Stimulated activated effector memory CD8-positive, alpha-beta T cell treated with anti-CD3 and anti-CD28 coated beads, Interleukin-12 subunit alpha, Interleukin-12 subunit beta, amount 100 ng/mL, for 72 hours (primary cell): ENCODE measurements around the gene CAT.

Experiments
- ATAC-seq: fragments of 150-1000 bp; cut with Tn5 transposase; 2 replicates; pipeline ENCODE4 v1.10.0; 2021
- DNase-seq, 2 donors: peaks; one replicate each; pipeline ENCODE4 v3.0.0; 2021 to 2022; ENCODE audit warnings: low spot score in 2 of 2
- H3K27ac Mint-ChIP-seq: one replicate; pipeline ENCODE4 v1.8.0; 2022; ENCODE audit warnings: mild to moderate bottlenecking, mixed read lengths
- H3K36me3 Mint-ChIP-seq: one replicate; pipeline ENCODE4 v1.8.0; 2022; ENCODE audit warnings: mild to moderate bottlenecking, mixed read lengths
- H3K4me1 Mint-ChIP-seq: one replicate; pipeline ENCODE4 v1.8.0; 2022; ENCODE audit warnings: mixed read lengths
- H3K4me3 Mint-ChIP-seq: one replicate; pipeline ENCODE4 v1.8.0; 2022; ENCODE audit warnings: mild to moderate bottlenecking, mixed read lengths
- H3K9me3 Mint-ChIP-seq: one replicate; pipeline ENCODE4 v1.8.0; 2022; ENCODE audit warnings: mixed read lengths

Gene CAT

DNA sequence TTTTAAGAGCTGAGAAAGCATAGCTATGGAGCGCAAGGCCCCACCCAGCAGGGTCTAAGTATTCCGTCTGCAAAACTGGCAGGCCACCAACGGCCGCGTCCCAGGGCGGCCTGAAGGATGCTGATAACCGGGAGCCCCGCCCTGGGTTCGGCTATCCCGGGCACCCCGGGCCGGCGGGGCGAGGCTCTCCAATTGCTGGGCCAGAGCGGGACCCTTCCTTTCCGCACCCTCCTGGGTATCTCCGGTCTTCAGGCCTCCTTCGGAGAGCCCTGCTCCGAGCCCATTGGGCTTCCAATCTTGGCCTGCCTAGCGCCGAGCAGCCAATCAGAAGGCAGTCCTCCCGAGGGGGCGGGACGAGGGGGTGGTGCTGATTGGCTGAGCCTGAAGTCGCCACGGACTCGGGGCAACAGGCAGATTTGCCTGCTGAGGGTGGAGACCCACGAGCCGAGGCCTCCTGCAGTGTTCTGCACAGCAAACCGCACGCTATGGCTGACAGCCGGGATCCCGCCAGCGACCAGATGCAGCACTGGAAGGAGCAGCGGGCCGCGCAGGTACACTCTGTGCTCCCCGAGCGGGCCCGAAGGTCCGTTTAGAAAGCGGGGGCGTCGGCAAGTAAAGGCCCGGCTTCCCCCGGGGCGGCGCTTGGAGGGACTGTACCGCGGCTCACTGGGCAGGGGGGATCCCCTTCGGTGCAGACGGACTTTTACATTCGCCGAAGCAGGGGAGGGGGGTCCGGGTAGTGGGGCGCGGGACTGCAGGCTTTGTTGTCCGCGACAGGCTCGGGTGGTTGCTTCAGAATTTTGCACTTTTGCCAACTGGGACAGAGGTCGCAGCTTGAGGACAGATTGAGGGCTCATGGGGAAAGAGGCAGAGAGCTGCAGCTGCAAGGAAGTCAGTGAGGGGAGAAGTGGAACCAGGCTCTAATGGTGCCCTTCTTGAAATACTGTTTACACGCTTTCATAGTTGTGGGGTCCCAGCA is at the start of gene CAT:
TSS of gene CAT (plus strand) at position 406 of the 979 bp plus-strand sequence. CDS start at position 486, 80 bp downstream.
- Mint-ChIP-seq H3K4me1 (peaks cover 24% of the 10 kb centered on the region), H3K36me3 (no peaks in the 10 kb centered on the region), H3K27ac (peak within 1 kb of the TSS; percentile 97), H3K9me3 (no peaks in the 10 kb centered on the region), H3K4me3 (peak within 1 kb of the TSS; percentile 98)
- ATAC-seq (peak; percentile 99), DNase-seq (peak; percentile 92 to 99)

DNA sequence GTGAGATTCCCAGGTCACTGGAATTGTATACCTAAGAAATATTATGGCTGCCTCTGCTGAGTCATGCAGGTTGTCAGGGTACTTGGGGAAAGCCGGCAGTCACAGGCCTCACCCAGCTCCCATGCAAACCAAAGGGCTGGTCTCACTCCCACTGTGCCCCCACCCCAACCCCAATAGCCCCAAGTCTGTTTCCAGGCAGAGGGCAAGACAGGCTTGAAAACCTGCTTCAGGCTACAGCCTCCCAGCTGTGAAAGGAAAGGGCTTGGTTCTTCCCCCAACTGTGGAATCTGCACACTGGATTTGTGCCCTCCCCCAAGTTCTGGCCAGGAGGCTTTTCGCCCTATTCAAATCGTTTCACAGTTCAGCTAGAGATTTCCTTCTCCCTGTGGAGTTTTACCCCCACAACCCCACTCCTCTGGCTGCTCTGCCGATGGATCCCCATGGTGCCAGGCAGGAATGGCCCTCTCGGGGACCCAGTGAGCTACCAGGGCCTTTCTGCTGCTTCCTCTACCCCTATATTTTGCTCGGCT is 43.9 kb upstream of the CAT start:
- ATAC-seq (no peak), DNase-seq (no peak)
- no peaks in the 10 kb centered on the region for H3K4me1 Mint-ChIP-seq
- no peak overlapping the region for H3K4me3 Mint-ChIP-seq
- peaks cover 6% of the 10 kb centered on the region for H3K9me3 Mint-ChIP-seq
- H3K27ac Mint-ChIP-seq, result no peak overlapping the region
- H3K36me3 Mint-ChIP-seq, result no peaks in the 10 kb centered on the region

DNA sequence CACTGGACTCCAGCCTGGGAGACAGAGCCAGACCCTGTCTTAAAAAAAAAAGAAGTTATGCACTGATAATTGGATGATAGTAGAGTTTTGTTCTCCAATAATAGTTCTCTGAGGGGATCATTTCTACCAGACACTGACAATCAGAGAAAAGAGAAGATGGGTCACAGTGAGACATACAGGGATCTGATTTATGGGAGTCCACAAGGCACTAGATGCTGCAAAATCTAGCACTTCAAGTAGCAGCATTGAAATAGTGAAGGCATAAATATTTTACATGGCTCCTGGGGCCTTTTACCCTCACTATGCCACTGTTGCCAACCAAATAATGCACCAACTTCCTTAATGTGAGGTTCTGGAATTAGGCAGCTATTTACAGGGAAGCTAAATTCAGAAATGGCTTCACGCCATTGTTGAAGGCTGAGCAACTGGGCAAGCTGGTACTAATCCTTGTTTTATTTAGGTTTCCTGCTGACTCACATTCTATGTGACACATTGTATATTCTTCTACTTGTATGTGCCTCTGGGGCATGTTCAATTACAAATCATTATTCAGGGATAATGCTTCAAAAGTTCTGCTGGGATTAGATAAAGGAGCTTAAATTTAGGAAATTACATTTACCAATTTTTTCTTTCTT is 42.7 kb upstream of the CAT start:
- Mint-ChIP-seq H3K27ac (no peak overlapping the region), H3K36me3 (no peaks in the 10 kb centered on the region), H3K4me3 (no peak overlapping the region), H3K9me3 (peaks cover 6% of the 10 kb centered on the region), H3K4me1 (no peaks in the 10 kb centered on the region)
- ATAC-seq (no peak), DNase-seq (no peak)

DNA sequence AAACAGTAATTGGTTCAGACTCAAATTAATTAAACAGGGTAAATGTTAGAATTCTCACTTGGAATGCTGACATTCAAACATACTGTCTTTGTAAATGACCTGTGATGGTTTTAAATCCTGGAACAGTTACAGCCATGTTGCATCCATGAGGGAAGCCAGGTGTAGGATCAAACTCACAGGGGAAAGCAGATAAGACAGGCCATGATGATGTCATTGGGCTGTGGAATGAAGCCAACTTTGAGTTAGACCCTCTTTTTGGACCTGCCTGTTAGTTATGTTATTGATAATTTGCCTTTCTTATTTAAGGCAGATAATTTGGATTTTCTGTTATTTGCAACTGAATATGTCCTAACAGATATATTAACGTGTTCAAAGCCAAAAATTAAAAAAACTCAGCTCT is 41.6 kb upstream of the CAT start:
- DNase-seq (no peak), ATAC-seq (no peak)
- Mint-ChIP-seq H3K27ac (no peak overlapping the region), H3K9me3 (peaks cover 6% of the 10 kb centered on the region), H3K4me3 (no peak overlapping the region), H3K4me1 (no peaks in the 10 kb centered on the region), H3K36me3 (no peaks in the 10 kb centered on the region)

DNA sequence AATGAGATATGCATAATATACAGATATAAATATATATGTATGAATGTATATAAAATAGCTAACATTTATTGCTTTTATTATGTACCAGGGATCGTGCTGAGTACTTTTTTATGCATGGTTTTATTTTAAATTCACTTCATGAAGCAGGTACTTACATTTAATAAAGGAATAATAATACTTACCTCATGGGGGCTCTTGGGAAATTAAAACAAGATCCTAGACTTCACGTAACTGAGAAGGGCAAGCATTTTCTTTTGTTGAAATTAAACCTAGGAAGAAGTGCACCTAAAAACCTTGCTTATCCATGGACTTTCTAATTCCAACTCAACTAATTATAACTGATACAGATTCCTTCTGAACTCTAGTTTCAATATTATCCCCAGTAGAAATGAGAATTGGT is 40.9 kb upstream of the CAT start:
- Mint-ChIP-seq H3K9me3 (peaks cover 6% of the 10 kb centered on the region), H3K27ac (no peak overlapping the region), H3K36me3 (no peaks in the 10 kb centered on the region), H3K4me1 (no peaks in the 10 kb centered on the region), H3K4me3 (no peak overlapping the region)
- ATAC-seq (no peak), DNase-seq (no peak)

DNA sequence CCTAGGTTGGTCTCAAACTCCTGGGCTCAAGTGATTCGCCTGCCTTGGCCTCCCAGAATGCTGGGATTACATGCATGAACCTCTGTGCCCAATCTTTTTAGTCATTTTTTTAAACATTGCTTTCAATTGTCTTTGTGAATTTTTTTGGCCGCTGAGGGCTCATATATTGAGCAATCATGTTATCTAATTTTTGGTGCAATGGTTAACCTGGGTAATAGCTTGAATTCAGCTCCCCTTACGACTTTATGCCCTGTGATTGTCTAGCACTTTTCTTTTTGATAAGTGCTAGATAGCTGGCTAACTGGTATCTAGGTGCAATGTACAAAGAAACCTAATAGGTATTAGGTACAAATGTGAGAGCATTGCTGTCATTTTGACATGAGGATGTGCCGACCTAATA is 35.3 kb upstream of the CAT start:
- Mint-ChIP-seq H3K4me3 (no peak overlapping the region), H3K4me1 (peaks cover 17% of the 10 kb centered on the region), H3K9me3 (no peaks in the 10 kb centered on the region), H3K36me3 (no peaks in the 10 kb centered on the region), H3K27ac (no peak overlapping the region)
- ATAC-seq (no peak), DNase-seq (no peak)

DNA sequence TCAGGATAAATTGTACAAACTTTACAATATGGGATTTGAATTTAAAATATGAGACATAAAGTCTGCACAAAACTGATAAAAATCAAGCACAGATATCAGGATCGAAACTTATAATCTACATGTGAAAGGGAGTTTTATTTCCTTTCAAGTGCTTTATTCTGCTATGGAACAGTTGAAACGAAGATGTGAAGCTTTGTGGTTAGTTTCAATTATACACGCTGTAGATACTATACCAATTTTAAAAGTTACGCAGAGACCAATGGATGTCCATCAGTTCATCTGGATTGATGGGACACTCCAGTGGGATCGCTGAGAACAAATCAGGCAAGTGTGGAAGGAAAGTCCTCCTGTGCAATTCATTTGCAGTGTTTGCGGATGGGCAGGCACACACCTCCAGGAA is 34.5 kb upstream of the CAT start:
- no peak for DNase-seq
- Mint-ChIP-seq H3K9me3 (no peaks in the 10 kb centered on the region), H3K27ac (no peak overlapping the region), H3K4me1 (peaks cover 17% of the 10 kb centered on the region), H3K36me3 (no peaks in the 10 kb centered on the region), H3K4me3 (peak overlapping the region; percentile 49)
- ATAC-seq, result no peak

DNA sequence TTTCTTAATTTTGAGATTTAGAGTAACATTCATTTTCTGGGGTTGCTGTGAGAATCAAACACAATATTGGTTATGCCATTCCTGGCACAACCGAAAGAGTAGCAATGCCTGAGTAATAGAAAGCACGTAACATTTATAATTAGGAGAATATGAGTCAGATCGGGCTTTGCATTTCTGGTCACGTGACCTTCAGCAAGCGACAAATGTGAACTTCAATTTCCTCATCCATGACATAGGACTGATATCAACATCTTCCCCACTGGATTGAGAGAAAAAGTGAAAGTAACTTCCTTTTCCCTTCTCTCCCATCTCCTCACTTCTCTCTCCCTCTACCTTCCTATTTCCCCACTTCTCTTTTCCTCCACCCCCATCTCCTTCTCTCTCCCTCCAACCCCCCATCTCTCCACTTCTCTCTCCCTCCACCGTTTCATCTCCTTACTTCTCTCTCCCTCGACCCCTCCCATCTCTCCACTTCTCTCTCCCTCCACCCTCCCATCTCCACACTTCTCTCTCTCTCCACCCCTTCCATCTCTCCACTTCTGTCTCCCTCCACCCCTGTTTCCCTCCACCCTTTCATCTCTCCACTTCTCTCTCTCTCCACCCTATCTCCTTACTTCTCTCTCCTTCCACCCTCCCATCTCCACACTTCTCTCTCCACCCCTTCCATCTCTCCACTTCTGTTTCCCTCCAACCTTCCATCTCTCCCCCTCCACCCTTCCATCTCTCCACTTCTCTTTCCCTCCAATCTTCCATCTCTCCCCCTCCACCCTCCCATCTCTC is 33.5 kb upstream of the CAT start:
- Mint-ChIP-seq H3K9me3 (no peaks in the 10 kb centered on the region), H3K4me1 (peaks cover 17% of the 10 kb centered on the region), H3K36me3 (no peaks in the 10 kb centered on the region), H3K4me3 (peak overlapping the region; percentile 49), H3K27ac (peak overlapping the region; percentile 66)
- ATAC-seq, result peak; percentile 89
- DNase-seq, result no peak

DNA sequence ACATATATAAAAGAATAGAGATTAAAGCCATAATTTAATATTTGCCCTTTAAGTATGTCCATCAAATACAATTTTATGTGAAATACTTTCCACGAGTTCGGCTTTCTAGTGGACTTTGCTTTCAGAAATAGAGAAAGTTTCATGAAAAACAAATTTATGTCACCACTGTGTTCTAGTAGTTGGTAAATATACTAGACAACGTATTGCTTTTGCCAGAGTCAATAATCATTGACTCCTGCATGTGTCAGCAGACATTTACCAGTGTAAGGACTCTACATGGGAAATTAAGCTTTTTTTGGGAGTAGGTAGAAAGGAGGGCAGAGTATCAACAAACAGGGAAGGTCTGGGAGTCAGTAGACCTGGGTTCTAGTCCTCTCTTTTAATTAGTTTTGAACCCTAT is 32.3 kb upstream of the CAT start:
- Mint-ChIP-seq H3K9me3 (no peaks in the 10 kb centered on the region), H3K36me3 (no peaks in the 10 kb centered on the region), H3K4me1 (peaks cover 17% of the 10 kb centered on the region), H3K27ac (no peak overlapping the region), H3K4me3 (no peak overlapping the region)
- no peak for DNase-seq
- ATAC-seq, result no peak

DNA sequence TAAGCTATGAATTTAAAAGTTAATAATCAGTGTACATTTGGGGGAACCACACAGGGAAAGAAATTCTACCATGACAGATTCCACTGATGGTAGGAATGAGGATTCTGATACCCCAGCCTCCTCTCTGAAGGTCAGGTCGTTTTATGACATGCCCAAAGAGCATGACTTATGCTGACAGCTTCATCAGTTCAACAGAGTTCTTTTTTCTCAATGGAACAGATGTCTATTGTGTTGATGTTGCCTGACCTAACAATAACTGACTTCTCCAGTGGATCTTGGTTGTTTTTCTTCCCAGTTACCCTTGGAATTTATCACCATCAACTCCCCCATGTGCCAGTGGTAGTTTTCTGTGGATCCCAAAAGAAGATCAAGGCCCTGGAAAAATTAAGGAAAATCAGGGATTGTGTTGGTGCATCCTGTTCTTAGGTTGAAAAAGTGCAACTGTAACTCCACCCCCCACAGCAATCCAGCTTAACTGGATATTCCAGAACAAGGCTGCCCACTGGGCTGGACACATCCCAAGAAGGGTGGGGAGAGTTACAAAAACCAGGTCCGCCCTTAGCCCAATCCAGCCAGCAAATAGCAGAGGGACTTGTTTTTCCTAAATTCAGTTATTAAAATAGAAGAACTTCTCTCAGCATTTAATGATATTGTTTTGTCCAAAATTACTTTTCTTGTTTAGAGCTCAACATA is 31.5 kb upstream of the CAT start:
- Mint-ChIP-seq H3K4me1 (peaks cover 17% of the 10 kb centered on the region), H3K4me3 (no peak overlapping the region), H3K9me3 (no peaks in the 10 kb centered on the region)

DNA sequence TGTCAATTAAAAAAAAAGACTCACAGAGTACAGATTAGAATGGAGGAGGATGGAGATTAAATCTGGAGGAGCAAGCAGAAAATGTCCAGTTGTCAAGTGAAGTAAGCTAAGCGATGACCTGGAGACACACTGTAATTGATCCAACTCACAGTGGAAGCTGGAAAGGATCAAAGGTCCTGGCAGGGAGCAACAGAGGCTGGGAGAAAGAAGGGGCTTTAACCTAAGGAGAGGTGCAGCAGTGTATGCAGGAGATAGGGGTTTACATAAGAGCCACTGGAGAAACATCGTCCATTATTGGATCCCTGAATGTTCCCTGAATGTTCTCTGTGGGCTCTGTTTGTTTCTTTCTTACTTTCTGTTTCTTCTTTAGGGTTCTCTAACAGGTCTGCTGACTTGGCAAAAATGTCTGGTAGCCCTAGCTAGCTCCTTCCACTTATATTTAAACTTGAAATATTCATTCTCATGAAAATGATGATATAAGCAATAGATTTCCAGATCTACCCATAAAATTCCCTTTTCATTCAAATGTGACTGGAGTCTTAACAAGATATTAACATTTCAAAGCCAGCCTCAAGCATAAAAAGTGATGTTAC is 30.1 kb upstream of the CAT start:
- H3K27ac Mint-ChIP-seq, result no peak overlapping the region
- no peaks in the 10 kb centered on the region for H3K36me3 Mint-ChIP-seq
- ATAC-seq (no peak), DNase-seq (no peak)
- H3K4me1 Mint-ChIP-seq, result peaks cover 17% of the 10 kb centered on the region
- H3K9me3 Mint-ChIP-seq, result peaks cover 11% of the 10 kb centered on the region
- H3K4me3 Mint-ChIP-seq, result no peak overlapping the region

More for the DNA sequence above, 31.5 kb upstream of the CAT start:
- no peak for ATAC-seq
- H3K27ac Mint-ChIP-seq, result no peak overlapping the region
- no peak for DNase-seq
- no peaks in the 10 kb centered on the region for H3K36me3 Mint-ChIP-seq

DNA sequence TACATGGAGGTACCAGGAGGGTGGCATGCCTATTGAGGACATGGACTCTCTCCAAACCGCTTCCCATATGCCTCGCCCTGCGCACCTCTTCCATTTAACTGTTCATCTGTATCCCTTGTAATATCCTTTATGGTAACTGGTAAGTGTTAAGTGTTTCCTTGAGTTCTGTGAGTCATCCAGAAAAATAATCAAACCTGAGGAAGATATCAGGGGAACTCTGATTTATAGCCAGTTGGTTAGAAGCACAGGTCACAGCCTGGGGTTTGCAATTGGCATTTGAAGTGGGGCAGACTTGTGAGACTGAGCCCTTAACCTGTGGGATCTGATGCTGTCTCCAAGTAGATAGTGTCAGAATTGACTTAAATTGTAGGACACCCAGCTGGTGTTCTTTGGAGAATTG is 27.6 kb upstream of the CAT start:
- Mint-ChIP-seq H3K4me1 (no peaks in the 10 kb centered on the region), H3K27ac (no peak overlapping the region), H3K36me3 (no peaks in the 10 kb centered on the region), H3K9me3 (peaks cover 16% of the 10 kb centered on the region), H3K4me3 (no peak overlapping the region)
- DNase-seq (no peak), ATAC-seq (no peak)

DNA sequence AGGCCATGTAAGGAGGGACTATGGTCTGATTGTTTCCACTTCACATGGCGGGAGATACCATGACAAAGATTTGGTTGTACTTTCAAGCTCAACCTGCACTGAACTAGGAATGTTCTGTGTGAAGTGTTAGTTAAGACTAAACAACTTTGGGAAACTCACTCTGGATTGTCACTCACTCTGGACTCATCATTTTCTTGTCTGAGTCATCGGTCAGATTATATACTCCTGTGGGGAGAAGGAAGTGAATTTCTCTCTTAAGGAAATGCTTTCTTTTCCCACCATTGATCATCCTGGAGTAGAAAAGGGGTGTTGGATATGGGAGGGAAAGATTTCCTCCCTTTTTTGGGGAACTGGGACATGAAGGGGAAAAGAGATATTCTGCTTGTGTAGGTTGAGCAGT is 26.9 kb upstream of the CAT start:
- Mint-ChIP-seq H3K36me3 (no peaks in the 10 kb centered on the region), H3K27ac (no peak overlapping the region), H3K4me1 (no peaks in the 10 kb centered on the region), H3K9me3 (peaks cover 16% of the 10 kb centered on the region), H3K4me3 (no peak overlapping the region)
- no peak for DNase-seq
- no peak for ATAC-seq

DNA sequence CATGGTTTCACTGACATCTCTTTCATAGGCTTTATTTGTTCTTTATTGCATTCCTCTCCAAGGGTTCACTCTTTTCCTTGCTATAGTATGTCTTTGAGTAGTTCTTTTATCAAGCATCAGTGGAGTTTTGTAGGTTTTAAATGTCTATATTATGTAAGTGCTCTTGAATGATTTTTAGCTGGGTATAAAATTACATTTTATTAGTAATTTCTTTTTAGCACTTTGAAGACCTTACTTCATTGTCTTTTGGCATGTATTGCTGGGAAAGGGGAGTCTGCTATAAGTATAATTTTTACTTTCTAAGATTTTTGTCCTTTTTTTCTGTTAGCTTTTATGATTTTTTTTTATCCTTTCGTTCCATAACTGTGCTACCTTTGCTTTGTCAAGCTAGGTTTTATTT is 25.5 kb upstream of the CAT start:
- peaks cover 16% of the 10 kb centered on the region for H3K9me3 Mint-ChIP-seq
- no peak for ATAC-seq
- H3K36me3 Mint-ChIP-seq, result no peaks in the 10 kb centered on the region
- no peak overlapping the region for H3K4me3 Mint-ChIP-seq
- no peak for DNase-seq
- H3K4me1 Mint-ChIP-seq, result no peaks in the 10 kb centered on the region
- no peak overlapping the region for H3K27ac Mint-ChIP-seq
